GM11168 (cell line): ENCODE data around the gene PHKA1.
"Not testable (repeated sequence)": the region's sequence is repeated elsewhere in the genome, so short reads cannot be mapped to it uniquely, and the experiment has no call there.

Experiments
- in situ Hi-C: fragments of 300-500 bp; cut with MboI; formaldehyde crosslinking; loops from one replicate; pipeline ENCODE4 v1.12.0; 2022; ENCODE audit warnings: low sequenced_read_pairs; ENCODE audit not compliant: unreplicated experiment

The PHKA1 gene

DNA sequence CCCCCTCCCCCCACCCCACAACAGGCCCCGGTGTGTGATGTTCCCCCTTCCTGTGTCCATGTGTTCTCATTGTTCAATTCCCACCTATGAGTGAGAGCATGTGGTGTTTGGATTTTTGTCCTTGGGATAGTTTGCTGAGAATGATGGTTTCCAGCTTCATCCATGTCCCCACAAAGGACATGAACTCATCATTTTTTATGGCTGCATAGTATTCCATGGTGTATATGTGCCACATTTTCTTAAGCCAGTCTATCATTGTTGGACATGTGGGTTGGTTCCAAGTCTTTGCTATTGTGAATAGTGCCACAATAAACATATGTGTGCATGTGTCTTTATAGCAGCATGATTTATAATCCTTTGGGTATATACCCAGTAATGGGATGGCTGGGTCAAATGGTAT lies 40.2 kb downstream of the PHKA1 start:
- in situ Hi-C loops: not testable (repeated sequence)

DNA sequence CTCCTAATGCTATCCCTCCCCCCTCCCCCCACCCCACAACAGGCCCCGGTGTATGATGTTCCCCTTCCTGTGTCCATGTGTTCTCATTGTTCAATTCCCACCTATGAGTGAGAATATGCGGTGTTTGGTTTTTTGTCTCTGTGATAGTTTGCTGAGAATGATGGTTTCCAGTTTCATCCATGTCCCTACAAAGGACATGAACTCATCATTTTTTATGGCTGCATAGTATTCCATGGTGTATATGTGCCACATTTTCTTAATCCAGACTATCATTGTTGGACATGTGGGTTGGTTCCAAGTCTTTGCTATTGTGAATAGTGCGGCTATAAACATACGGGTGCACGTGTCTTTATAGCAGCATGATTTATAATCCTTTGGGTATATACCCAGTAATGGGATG lies 44.6 kb downstream of the PHKA1 start:
- in situ Hi-C loops: not testable (repeated sequence)

GRCh38 chrX:72666451-72666850 lies 47.7 kb downstream of the PHKA1 start:
- in situ Hi-C loops: no loop called here

GRCh38 chrX:72663737-72664136 lies 50.4 kb downstream of the PHKA1 start:
- in situ Hi-C loops: no loop called here

DNA sequence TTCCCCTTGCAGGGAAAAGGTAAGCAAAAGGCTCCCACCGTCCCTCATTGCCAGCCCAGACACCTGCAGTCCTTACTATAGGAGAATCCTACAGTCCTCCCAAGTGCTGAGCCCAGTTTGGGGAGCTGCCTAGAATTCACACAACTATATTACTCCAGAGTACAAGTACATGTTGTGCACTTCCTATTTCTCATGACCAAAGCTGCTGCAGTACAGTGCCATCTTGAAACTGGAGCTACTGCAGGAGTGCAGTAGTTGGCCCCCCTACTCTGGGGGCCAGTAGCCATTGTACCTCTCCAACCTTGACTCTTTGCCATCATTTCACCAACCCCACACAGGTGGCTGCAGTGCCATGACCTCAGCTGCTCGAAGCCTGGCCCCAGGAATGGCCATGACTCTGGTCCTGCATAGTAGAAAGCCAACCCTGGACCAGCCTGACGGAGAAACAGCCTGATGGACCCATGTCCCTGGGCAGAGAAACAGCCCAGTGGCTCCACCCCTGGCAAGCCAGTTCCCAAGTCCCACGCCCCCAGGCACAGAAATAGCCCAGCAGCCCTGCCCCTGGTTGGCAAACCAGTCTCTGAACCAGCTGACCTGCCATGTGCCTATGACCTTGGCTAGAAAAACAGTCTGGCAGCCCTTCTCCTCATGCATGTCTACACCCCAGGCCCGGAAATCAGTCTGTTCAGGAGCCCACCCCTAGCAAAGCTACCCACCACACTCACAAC lies 51.9 kb downstream of the PHKA1 start:
- in situ Hi-C loops: no loop called here

DNA sequence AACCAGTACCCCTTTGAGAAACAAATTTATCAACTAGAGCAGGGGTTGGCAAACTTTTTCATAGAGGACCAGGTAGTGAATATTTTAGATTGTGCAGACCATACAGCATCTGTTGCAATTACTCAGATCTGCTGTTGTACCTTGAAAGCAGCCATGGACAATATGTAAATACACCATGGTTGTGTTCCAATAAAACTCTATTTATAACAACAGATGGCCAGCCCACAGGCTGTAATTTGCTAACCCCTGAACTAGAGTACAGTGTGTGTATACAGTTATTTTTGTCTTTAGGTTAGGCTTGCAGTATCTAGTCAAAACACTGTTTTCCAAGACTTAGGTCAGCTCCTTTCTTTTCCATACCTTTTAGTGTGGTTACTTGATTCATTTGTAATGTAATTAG lies 54.4 kb downstream of the PHKA1 start:
- in situ Hi-C loops: no loop called here

GRCh38 chrX:72652082-72652481 lies 62.0 kb downstream of the PHKA1 start:
- in situ Hi-C loops: no loop called here

DNA sequence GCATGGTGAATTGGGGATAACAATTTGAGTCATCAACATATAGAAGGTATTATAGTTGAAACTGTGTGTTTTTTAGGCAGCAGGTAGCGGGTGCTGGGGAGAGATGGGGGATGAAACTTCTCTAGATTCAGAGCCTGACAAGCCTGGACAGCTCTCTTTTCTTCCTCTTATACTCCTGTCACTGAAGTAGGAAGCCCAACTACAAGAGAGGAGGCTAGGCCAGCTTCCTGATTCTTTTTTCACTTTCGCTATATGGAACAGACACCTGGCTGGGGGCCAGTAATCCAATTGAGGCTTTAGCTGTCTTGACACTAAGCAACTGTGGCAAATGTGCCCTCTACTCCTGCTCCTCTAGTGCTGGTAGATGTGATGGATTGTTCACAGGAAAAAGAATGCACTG lies 69.2 kb downstream of the PHKA1 start:
- in situ Hi-C loops: no loop called here

GRCh38 chrX:72641611-72642010 lies 72.5 kb downstream of the PHKA1 start:
- in situ Hi-C loops: no loop called here

- in situ Hi-C loops: no loop called here
These were observed 78.2 kb downstream of the PHKA1 start for GRCh38 chrX:72635930-72636329.

DNA sequence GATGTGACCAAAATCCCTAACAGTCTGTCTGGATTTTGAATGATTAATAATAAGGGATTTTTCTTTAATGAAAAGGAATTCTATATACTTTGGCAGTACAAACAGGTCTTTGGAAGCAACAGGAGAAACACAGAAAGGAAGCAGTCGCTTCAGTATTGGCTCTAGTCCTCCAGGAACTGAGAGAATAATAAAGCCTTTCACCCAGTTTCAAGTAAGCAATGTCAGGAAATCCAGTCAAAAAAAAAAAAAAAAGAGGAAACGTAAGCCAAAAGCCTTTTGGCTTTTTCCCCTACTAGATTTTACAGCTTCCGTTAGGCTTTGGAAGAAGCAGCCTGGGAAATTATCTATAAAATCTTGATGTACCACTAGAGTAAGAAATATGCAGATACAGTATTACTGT lies 79.8 kb downstream of the PHKA1 start:
- in situ Hi-C loops: no loop called here

- in situ Hi-C loops: no loop called here
These were observed 83.9 kb downstream of the PHKA1 start for GRCh38 chrX:72630185-72630584.

DNA sequence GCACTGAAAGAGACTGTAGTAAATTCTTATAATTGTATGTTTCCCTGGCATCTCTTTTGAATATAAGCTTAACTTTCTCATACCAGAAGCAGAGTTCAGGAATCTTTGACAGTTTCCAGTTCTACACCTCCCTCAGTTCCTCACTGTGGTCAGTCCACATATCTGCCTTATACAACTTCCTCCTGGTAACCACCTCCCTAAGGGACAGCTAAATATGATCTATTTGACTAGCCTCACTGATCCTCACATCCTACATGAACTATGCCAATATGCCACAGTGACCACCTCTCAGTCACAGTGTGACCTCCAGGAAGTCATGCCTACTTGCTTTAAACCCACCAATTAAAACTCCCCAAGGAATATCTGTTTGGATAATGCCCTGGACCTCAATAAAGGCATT lies 89.9 kb downstream of the PHKA1 start:
- in situ Hi-C loops: no loop called here

DNA sequence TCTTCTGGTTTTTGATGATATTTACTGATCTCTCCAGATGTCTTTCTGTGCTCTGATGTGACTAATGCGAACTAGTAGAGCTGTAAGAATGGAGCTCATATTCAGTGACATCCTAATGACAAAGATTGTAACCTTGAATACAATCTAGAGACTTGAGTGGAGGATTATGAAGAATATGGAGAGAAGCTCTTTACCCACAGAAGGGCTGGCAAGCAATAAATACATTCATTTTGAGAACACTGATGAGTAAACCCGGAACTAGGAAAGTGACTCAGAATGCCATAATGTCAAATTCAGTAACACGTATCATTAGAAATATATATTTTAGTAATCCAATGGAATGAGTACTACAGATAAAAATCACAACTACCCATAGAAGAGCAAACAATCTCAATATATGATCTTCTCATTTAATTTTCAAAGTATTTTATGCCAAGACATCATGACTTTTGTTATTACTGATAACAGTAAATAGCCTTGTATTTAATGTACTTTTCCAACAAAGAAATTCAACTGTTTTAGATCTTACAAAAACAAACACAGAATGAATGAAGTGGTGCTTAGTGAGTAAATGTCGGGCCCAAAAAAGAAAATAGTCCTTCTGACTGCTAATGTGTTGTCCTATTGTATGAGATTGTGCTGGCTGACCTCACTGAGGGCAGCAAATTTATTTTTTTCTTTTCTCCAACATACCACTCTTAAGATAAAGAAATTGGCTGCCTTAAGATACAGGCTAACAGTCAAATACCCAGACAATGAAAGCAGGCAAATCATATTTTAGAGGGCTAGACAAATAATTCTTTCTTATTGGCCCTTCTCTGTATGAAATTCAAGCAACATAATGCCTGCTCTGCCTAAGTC lies 92.3 kb downstream of the PHKA1 start:
- in situ Hi-C loops: no loop called here

GRCh38 chrX:72621163-72621562 lies 92.9 kb downstream of the PHKA1 start:
- in situ Hi-C loops: no loop called here

DNA sequence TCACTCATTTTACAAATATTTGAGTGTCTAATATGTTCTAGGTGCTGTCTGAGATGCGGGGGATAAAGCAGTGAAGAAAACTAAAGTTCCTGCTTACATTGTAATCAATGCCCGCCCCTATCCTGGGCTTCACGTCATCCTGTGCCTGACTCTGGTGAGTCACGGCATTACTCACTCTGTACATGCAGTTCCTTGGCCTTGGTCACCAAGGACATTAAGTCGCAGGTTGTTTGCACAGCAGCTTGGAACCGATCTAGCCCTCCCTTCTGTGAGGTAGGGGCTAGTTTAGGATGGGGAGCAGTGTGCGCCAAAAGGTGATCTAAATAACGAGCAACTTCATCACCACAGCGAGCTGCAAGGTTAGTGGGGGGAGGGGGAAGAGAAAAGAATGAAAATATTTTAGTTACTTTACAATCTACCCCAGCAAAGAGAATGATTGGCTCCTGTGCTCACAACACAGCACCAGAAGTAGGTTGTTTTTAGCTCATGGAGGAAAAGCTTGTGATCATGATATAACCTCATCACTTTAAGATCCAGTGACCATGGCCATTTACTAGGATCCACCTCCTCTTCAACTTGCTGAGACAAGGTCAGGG lies 93.5 kb downstream of the PHKA1 start:
- in situ Hi-C loops: no loop called here

DNA sequence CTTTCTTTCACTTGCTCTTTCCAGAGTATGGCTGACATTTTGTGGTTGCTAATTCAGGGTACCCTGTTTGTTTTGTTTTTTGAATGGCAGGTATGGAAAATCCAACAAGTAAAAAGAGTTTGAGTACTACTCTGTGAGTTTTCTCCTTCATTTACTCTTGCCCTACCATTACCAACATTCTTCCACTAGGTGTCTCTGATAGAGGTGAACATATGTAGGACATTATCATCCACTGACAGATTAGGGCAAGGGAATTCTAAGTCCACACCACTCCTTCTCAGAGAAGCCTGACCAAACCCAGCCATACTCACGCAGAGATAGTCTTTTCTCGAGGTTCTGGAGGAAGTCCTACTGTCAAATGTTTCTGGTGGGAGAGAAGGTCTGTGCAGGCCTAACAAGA lies 104.8 kb downstream of the PHKA1 start:
- in situ Hi-C loops: no loop called here

GRCh38 chrX:72604705-72605104 lies 109.4 kb downstream of the PHKA1 start:
- in situ Hi-C loops: no loop called here

DNA sequence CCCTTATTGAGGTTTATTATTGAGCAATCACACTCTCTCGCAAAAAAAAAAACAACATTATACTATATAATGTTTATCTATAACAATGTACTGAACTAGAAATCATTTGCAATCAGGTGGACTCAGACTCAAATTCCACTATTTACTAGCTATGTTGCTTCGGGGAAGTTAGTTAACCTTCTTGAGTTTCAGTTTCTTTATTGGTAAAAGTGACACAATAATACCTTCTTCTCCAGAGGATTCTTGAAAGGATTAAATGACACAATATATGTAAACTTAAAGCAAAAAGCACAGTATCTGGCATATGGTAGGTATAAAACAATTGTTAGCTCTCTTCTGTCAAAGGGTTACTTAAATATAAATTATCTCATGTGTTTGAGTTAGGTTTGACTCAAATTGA lies 110.0 kb downstream of the PHKA1 start:
- in situ Hi-C loops: no loop called here

GRCh38 chrX:72591038-72591437 lies 123.1 kb downstream of the PHKA1 start:
- in situ Hi-C loops: not testable (repeated sequence)

DNA sequence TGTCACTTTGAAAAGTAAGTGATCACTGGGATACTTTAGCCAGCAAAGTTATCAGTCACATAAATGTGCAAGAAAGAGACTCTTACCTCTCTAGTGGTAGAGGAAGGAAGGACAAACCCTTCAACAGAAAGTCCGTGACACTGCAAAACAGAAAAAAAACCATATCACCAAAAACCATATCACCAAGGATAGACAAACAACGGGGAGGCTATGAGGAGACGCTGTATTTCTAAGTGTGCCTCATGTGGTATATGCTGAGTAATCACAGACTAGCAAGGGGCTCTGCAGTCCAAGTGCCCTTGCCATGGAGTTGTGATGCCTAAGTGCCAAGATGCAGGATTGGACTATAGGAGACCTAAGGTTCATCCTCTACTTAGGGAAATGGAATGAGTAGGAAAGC lies 129.9 kb downstream of the PHKA1 start:
- in situ Hi-C loops: no loop called here
